HG03280 (cell line): ENCODE results near the gene ERLEC1.
A peak's percentile ranks its signal among the peaks of the same experiment; 100 is the strongest.
"Not testable (repeated sequence)": the region's sequence is repeated elsewhere in the genome, so short reads cannot be mapped to it uniquely, and the experiment has no call there.

ENCODE experiments used
- ATAC-seq: cut with Tn5 transposase; IDR thresholded peaks from one replicate; pipeline ENCODE4 v1.9.1; 2021; ENCODE audit warnings: mild to moderate bottlenecking, moderate library complexity; ENCODE audit not compliant: unreplicated experiment

ERLEC1 gene, protein sequence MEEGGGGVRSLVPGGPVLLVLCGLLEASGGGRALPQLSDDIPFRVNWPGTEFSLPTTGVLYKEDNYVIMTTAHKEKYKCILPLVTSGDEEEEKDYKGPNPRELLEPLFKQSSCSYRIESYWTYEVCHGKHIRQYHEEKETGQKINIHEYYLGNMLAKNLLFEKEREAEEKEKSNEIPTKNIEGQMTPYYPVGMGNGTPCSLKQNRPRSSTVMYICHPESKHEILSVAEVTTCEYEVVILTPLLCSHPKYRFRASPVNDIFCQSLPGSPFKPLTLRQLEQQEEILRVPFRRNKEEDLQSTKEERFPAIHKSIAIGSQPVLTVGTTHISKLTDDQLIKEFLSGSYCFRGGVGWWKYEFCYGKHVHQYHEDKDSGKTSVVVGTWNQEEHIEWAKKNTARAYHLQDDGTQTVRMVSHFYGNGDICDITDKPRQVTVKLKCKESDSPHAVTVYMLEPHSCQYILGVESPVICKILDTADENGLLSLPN

DNA sequence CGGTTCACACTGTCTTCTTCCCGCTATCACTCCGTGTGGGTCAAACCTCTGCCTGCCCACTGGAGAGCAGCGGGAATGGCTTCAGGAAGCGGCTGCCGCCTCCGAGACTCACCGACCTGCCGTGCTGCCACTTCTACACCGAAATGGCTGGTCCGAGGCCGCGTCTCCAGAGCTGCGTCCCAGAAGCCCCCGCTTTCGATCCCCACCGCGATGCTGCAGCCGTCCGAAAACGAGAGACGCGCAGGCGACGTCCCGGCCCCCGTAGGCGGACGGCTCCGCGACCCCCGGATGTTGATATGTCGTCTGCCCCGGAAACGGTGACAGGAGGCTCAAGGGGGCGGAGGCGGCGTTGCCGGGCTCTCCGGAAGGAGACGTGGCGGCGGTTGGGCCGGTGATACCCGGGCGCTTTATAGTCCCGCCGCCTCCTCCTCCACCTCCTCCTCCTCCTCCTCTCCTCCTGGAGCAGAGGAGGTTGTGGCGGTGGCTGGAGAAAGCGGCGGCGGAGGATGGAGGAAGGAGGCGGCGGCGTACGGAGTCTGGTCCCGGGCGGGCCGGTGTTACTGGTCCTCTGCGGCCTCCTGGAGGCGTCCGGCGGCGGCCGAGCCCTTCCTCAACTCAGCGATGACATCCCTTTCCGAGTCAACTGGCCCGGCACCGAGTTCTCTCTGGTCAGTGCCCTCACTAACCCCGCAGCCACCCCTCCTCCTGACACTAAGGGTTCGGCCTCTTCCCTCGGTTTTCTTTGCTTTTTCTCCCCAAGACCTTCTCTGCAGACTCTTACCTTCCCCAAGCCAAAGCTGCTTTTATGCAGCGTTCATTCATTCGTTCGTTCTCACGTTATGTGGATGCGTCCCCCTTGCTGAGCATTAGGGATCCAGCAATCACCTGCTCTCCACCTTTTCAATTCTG lies at the start of gene ERLEC1, which contains the start of gene ASB3:
ERLEC1 (plus strand) TSS at position 340 of the 909 bp plus-strand sequence; CDS start at position 507, 167 bp downstream.
ASB3 (minus strand) TSS at position 249 of the 909 bp plus-strand sequence. CDS start 21,381 bp downstream, outside the sequence.
- peak; percentile 95 for ATAC-seq

DNA sequence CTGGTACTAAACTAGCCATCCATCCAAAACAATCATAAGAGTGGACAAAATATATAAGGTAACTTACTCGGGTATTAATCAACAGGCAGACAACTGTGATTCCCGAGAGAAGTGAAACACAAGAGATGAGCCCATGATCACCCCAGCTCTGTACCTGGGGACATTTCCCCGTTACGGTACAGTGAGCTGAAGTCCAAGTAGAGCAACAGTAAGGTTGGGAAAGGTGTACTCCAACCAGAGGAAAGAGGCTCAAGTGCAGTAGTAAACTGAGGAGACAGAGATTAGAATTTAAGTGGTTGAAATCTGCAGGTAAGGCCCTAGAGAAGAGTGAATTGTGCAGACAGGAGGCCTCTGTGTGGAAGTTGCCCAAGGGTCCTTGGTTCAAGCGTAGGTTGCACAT lies 49.8 kb upstream of the ERLEC1 start:
- ATAC-seq: no peak

DNA sequence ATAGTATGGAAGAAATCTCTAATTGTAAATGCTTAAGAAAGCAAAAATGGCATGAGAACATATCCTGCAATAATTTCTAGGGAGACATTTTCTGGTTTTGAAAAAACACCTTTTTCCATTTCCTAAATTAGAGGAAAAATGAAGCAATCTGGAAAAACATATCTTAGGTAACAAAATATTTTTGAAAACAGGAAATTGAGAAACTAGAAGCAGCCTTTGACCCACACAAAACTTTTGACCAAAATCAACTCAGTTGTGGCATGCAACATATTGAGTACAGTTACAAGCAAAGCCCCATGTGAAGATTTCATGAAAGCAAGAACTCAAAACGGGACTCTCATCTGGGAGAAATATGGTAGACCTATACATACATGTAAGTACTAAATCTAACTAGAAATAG lies 47.8 kb upstream of the ERLEC1 start:
- no peak for ATAC-seq

DNA sequence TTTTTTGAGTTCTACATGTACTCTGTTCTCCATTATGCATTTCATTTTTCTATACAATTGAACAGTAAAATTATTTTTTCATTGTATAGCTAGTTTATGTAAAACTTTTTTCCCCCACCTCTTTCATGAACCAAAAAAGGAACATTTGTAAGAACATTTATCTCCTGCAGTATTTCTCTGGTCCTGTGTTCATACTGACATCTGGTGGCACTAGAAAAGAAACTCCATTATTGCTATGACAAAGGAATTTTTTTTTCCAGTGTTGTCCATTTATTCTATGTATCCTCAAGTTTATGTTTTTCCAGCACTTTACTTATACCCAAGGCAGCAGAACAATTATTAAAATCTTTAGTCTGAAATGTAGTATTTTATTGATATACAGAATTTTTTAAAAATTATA lies 46.7 kb upstream of the ERLEC1 start:
- ATAC-seq: no peak

DNA sequence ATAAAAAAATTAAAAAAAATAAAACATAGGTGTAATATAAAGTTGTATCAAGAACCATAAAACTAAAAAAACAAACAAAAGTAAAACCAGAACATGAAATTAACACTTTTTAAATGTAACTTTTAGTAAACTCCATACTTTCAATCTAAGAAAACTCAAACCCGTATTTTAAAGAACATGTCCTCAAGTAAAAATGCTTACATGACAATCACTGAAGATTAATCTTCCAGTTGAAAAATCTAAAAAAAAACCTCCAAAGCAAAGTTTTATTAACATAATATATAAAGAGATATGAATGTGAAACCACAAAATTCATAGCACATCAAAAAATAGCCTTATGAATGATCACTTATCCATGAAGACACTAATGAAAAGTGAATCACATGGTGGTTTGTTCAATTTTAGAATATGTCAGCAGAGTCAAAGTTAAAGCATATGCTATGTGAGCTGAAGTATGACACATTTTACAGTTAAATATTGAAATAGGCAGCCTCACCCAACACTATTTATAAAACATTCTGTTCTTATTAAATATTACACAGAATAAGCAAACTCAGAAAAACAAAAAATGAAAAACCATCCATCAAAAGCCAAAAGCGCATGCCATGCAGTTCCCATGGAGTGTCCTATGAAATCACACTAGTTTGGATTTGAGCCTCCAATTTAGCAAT lies 42.3 kb upstream of the ERLEC1 start:
- ATAC-seq: no peak

DNA sequence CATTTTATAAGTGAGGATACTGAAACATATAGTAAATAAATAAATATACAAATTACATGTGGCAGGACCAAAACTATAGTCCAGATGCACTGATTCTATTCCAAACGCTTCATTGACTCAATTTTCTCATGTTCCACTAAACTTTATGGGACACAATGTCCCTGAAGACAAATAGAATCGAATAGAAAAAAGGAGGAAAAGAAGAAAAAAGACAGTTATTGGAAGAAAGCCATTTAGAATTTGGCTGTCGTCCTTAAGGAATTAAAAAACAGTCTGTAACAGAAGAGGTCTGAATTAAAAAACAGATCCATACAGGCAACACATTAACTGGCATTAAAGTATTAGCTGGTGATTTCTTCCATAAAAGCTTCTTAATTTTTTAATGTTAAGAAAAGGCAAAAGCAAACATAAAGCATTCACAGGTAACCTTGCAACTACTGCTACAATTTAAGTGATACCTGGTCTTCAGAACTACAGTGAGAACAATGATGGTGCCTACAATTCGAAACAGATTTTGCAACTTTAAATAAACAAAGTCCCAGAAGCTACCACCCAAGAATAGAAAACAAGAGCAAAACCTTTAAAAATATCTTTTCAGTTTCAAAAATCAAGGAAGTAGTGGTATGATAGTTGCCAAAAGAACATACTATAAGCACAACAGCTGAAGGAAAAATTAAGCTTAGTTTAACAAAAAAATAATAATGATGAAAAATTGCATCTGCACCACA lies 36.6 kb upstream of the ERLEC1 start:
- no peak for ATAC-seq

DNA sequence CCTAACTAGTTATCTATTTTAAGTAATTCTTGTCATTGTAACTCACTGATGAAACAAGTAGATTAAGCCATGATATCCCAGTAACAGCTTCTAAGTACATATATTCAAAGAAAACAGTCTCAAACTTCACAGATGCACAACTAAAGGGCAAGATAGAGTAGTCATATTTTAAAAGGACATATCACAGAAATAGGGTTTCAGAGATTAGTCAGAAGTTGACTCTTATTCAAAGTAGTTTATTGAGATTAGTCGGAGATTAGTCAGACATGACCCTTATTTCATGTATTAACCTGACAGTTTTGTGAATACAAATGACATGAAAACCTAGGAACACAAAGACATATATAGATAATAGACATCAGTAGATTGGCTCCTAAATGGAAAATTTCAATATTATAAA lies 35.1 kb upstream of the ERLEC1 start:
- peak; percentile 89 for ATAC-seq

DNA sequence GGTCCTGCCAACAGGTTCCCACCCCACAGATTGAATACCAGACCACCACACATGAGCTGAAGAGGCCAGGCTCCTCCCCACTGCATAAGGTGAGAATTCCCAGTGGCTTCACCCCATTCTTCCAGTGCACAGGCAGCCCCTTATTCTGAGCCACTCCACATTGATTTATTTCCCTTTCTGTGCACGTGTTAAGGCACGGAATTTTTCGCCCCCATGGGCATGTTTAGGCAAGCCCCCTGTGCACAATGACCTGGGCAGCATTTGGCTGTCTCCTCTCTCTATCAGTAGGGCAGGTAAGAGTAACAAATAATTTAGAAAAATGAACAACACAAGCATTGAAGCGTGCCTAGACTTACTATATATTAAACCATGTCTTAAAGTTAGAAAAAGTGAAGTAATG lies 34.5 kb upstream of the ERLEC1 start:
- no peak for ATAC-seq

DNA sequence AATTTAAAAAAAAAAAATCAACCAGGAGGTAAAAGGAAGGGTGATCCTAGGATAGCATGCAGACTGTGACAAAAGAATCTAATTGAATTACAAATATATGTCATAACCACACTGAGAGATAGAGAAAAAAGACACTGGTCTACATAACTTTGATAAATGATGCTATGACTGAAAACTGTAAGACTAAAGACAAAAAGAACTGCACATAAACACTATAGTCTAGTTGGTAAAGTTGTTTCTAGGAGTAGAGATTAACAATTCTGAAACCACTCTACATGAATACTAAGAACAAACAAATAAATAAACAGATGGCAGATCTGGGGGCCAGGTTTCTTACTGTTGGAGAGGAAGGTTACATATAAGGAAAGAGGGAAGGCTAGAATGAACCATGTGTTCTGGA lies 33.8 kb upstream of the ERLEC1 start:
- no peak for ATAC-seq

DNA sequence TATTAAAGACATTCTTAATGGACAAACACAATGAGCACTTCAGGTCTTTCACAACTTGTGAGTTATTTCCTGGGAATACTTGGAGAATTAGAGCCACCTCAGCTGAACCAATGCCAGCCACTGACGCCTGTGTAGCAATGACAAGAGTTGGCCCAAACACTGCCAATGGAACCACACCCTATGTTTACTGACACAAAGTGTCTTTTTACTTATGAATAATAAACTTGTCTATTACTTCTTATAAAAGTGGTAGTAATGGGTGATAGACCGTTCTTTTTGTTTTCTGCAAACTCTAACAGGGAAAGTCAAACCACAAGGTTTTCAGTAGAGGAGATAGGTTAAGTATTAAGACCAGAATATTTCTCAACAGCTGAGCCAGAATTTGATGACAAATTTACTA lies 31.7 kb upstream of the ERLEC1 start:
- ATAC-seq: no peak

DNA sequence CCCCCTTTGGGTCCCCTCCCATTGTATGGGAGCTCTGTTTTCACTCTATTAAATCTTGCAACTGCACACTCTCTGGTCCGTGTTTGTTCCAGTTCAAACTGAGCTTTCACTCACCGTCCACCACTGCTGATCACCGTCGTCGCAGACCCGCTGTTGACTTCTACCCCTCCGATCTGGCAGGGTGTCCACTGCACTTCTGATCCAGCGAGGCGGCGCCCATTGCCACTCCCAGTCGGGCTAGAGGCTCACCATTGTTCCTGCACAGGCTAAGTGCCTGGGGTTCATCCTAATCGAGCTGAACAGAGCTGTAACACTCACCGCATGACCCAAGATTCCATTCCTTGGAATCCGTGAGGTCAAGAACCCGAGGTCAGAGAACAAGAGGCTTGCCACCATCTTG lies 30.2 kb upstream of the ERLEC1 start:
- no peak for ATAC-seq

DNA sequence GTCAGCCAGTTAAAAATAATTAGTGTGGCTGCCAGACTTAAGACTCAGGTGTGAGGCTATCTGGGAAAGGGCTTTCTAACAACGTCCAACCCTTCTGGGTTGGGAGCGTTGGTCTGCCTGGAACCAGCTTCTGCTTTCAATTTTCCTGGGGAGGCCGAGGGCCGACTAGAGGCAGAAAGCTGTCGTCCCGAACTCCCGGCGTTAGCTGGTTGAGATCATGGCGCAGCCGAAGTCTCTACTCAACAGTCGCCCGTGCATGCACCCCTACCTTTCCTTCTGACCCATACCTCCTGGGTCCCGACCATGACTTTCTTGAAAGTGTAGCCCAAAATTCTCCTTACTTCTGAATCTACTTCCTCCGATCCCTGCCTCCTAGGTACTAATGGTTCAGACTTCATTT lies 29.6 kb upstream of the ERLEC1 start:
- not testable (repeated sequence) for ATAC-seq

DNA sequence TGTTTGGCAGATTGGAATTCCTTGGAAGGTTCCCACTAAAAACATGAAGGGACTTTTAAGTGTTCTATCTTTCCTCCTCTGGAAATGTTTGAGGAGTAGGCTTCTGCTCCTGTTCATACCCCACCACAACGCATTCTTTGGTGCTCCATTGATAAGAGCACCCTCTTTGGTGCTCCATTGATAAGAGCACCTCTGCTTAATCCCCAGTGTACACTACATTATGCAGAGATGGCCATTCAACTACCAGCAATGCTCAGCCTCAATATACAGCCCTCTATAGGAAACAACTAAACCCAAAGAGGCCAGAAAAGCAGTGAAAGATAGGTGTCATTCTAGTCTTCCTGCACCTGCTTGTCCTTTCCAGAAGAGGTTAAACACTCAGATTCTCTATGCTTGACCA lies 21.1 kb upstream of the ERLEC1 start:
- no peak for ATAC-seq

DNA sequence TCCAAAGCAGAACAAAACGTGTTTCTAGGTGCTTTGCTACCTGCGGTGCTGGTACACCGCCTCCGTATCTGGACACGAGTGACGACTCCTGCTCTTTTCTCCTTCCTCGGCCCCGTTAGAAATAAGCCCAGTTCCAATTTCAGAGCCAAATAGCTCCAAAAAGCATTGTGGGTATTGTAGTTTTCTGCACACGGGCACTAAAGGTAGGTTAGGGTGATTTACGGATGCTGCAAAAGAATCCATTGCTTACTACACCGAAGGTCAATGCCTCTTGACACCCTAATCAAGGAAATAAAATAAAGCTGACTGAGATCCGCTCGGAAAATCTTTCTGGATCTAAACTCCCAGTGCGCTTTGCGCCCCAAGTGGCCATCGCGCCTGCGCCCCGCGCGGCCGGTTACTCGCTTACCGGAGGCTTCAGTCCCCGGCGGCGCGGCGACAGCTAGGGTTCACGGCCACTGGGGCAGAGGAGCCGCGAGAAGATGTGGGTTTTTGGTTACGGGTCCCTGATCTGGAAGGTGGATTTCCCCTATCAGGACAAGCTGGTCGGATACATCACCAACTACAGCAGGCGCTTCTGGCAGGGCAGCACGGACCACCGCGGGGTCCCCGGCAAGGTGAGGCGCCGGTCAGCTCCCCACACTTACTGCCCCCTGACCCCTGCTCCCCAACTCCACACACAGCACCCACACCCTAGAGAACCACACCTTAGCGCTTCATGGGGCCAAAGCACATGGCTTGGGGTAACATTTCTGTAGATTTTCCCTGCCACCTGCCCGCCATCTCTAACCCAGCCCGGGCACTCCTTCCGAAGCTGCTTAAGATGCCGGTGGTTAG lies 19.2 kb upstream of the ERLEC1 start, which contains the start of gene CHAC2:
CHAC2 (plus strand) TSS at position 400 of the 837 bp plus-strand sequence; CDS start at position 483, 83 bp downstream.
- ATAC-seq: peak; percentile 94

DNA sequence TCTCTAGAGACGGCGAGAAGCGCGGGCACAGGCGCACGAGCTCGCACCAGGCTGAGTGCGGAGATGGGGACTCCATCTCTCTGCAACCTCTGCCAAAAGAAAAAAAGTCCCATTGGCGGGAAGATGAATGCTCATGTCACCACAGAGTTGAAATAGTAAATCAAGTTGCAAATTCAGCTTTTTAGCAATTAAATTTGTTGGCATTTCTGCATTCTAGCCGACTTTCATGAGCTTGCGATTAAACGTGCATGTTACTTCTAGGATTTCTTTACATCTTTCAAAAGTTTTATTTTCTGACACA lies 18.7 kb upstream of the ERLEC1 start:
- ATAC-seq: peak; percentile 45

DNA sequence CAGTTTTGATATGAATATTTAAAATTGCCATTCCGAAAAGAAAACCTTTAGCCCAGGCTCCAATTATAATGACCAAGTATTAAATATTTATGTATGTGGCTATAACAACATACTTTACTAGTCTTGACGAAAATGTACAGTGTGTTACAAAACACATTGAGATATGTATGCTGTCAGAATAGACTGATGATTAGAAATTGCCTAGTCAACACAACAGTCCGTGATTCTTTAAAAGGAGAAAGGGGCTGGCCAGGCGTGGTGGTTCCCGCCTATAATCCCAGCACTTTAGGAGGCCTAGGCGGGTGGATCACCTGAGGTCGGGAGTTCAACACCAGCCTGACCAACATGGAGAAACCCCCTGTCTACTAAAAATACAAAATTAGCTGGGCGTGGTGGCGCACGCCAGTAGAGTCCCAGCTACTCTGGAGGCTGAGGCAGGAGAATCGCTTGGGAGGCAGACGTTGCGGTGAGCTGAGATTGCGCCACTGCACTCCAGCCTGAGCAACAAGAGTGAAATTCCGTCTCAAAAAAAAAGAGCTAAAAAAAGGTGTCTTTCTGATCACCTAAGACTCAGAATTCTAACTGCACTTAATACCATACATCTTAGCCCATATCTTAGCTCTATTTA lies 17.4 kb upstream of the ERLEC1 start:
- no peak for ATAC-seq

DNA sequence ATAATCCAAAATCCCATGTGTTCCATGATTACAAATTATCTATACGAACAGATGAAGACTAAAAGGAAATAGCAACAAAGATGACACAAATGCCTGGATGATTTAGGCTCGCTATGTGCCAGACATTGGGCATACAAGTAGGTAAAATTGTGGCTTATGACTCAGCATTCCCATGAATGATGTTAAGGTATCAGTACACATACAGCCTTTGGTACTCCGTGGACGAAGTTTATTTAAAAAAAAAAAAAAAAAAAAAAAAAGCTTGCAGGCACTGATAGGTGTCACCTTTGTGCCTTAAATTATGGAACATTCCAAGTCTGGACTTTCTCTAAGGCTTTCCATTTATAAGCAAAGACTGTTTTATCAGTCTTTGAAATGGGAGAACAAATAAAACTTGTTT lies 16.6 kb upstream of the ERLEC1 start:
- ATAC-seq: no peak

DNA sequence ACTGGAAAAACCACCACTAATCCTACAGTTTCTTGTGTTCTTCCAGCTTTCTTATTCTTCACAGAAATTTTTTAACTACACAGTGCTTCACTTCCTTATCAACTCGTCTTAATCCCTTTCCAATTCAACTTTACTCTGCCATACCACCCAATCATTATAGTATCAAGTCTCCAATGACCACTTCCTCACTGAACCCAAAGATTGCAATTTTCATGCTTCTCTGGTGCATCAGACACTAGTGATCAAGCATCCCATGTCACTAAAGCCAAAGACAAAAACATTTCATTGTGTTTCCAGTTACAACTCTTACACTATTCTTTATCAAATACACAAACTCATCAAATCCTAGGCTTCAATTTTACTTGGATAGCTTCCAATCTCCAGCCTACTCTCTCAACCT lies 9.7 kb upstream of the ERLEC1 start:
- ATAC-seq: no peak

DNA sequence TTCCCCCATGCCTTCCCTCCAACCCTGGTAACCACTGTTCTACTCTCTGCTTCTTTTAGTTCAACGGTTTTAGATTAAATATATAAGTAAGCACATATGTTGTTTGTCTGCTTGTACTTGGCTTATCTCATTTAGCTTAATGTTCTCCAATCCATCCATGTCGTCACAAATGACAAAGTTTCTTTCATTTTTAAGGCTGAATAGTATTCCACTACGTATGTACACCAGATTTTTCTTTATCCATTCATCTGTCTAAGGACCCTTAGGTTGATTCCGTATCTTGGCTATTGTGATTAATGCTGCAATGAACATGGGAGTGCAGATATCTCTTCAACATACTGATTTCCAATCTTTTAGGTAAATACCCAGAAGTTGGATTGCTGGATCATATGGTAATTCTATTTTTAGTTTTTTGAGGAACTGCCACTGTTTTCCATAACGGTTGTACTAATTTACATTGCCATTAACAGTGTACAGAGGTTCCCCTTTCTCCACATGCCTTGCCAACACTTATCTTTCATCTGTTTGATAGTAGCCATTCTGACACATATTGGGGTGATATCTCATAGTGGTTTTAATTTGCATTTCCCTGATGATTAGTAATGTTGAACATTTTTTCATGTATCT lies 8.2 kb upstream of the ERLEC1 start:
- ATAC-seq: no peak
